HG03045 (cell line): ENCODE results near the gene GCNT1.
"Not testable (repeated sequence)": the region's sequence is repeated elsewhere in the genome, so short reads cannot be mapped to it uniquely, and the experiment has no call there.

Source experiments
- ATAC-seq: cut with Tn5 transposase; IDR thresholded peaks from one replicate; pipeline ENCODE4 v1.9.1; 2021; ENCODE audit warnings: mild to moderate bottlenecking, moderate library complexity; ENCODE audit not compliant: unreplicated experiment

GCNT1 gene

GRCh38 chr9:76479337-76479736 lies 20.4 kb downstream of the GCNT1 start:
- ATAC-seq = not testable (repeated sequence)

- no peak for ATAC-seq
Observed at GRCh38 chr9:76486151-76486550, 27.2 kb downstream of the GCNT1 start.

GRCh38 chr9:76490249-76490990 lies 31.4 kb downstream of the GCNT1 start:
- ATAC-seq = no peak

- not testable (repeated sequence) for ATAC-seq
Observed at GRCh38 chr9:76491056-76491455, 32.1 kb downstream of the GCNT1 start.

GRCh38 chr9:76493496-76493895 lies 34.5 kb downstream of the GCNT1 start:
- ATAC-seq = not testable (repeated sequence)

- ATAC-seq = no peak
Observed at GRCh38 chr9:76500061-76500460, 41.1 kb downstream of the GCNT1 start.

- ATAC-seq = no peak
Observed at GRCh38 chr9:76502746-76503145, 43.8 kb downstream of the GCNT1 start.

- ATAC-seq = no peak
Observed at GRCh38 chr9:76510041-76510440, 51.1 kb downstream of the GCNT1 start.

GRCh38 chr9:76510446-76510845 lies 51.5 kb downstream of the GCNT1 start:
- no peak for ATAC-seq

GRCh38 chr9:76512826-76513225 lies 53.8 kb downstream of the GCNT1 start:
- no peak for ATAC-seq

- no peak for ATAC-seq
Observed at GRCh38 chr9:76516350-76516749, 57.4 kb downstream of the GCNT1 start.

GRCh38 chr9:76516871-76517270 lies 57.9 kb downstream of the GCNT1 start:
- no peak for ATAC-seq

GRCh38 chr9:76519075-76519835 lies 60.3 kb downstream of the GCNT1 start:
- ATAC-seq = no peak

GRCh38 chr9:76521244-76521681 lies 62.3 kb downstream of the GCNT1 start:
- ATAC-seq = no peak

- ATAC-seq = no peak
Observed at GRCh38 chr9:76521906-76522305, 62.9 kb downstream of the GCNT1 start.

GRCh38 chr9:76523617-76524200 lies 64.7 kb downstream of the GCNT1 start:
- ATAC-seq = not testable (repeated sequence)

- ATAC-seq = no peak
Observed at GRCh38 chr9:76525196-76525595, 66.2 kb downstream of the GCNT1 start.

GRCh38 chr9:76526026-76526425 lies 67.0 kb downstream of the GCNT1 start:
- no peak for ATAC-seq

GRCh38 chr9:76528056-76528455 lies 69.1 kb downstream of the GCNT1 start:
- ATAC-seq = no peak

- ATAC-seq = no peak
Observed at GRCh38 chr9:76528642-76529190, 69.7 kb downstream of the GCNT1 start.

GRCh38 chr9:76529653-76530052 lies 70.7 kb downstream of the GCNT1 start:
- ATAC-seq = no peak
